HepG2 (cell line): Measurements from ENCODE around the gene PLPPR3. TPM values are rescaled to one million over a fixed set of nuclear protein-coding genes. Genes with fewer than 3 reads are reported as not detected.

Experiments used
- AHR ChIP-seq: IDR thresholded peaks from 2 replicates; pipeline ENCODE4 v1.6.1; 2018; ENCODE audit warnings: missing genetic modification reagents, missing compliant biosample characterization
- ATF7-NPFF ChIP-seq: sonication (generic); formaldehyde crosslinking; IDR thresholded peaks from 2 replicates; pipeline ENCODE4 v1.8.1; 2023; ENCODE audit warnings: mild to moderate bottlenecking, low read depth, missing genetic modification reagents, moderate library complexity
- CBFB ChIP-seq: sonication (generic); formaldehyde crosslinking; IDR thresholded peaks from 2 replicates; pipeline ENCODE4 v1.4.0; 2020; ENCODE audit warnings: missing genetic modification reagents
- CHD2 ChIP-seq: IDR thresholded peaks from 2 replicates; pipeline ENCODE4 v1.6.1; 2011; ENCODE audit warnings: low read depth, low read length, improper control_type of control experiment
- EP300 ChIP-seq, 3 experiments: sonication (generic) in 1 of 3; formaldehyde crosslinking in 1 of 3; IDR thresholded peaks; 2 replicates each; pipeline versions ENCODE4 v1.5.1 to v1.6.1; 2011 to 2020; ENCODE audit warnings: low read depth in 2 of 3, low read length in 2 of 3, borderline replicate concordance in 1 of 3, improper control_type of control experiment in 1 of 3, mild to moderate bottlenecking in 1 of 3, missing genetic modification reagents in 1 of 3, moderate library complexity in 1 of 3
- ERF ChIP-seq: IDR thresholded peaks from 2 replicates; pipeline ENCODE4 v1.6.1; 2018; ENCODE audit warnings: missing biosample characterization, missing genetic modification reagents
- FIP1L1 ChIP-seq: fragments of 200-400 bp; formaldehyde crosslinking; IDR thresholded peaks from 2 replicates; pipeline ENCODE4 v1.6.1; 2018; ENCODE audit warnings: low read depth, mild to moderate bottlenecking, low read length, moderate library complexity, borderline replicate concordance; ENCODE audit not compliant: insufficient read depth
- FOXC1 ChIP-seq: sonication (generic); formaldehyde crosslinking; IDR thresholded peaks from 2 replicates; pipeline ENCODE4 v1.8.0; 2022; ENCODE audit warnings: mild to moderate bottlenecking, missing genetic modification reagents, borderline replicate concordance
- KMT2B ChIP-seq: IDR thresholded peaks from 2 replicates; pipeline ENCODE4 v1.6.1; 2016; ENCODE audit warnings: missing genetic modification reagents, missing compliant biosample characterization
- MXI1 ChIP-seq: IDR thresholded peaks from 3 replicates; pipeline ENCODE4 v1.6.1; 2012; ENCODE audit warnings: low read depth, low read length, inconsistent platforms, borderline replicate concordance
- NFYB ChIP-seq: sonication (generic); formaldehyde crosslinking; IDR thresholded peaks from 2 replicates; pipeline ENCODE4 v1.4.0; 2020; ENCODE audit warnings: missing genetic modification reagents
- PAWR ChIP-seq: sonication (generic); formaldehyde crosslinking; IDR thresholded peaks from 2 replicates; pipeline ENCODE4 v1.4.0; 2020; ENCODE audit warnings: missing genetic modification reagents, mild to moderate bottlenecking, borderline replicate concordance
- RNF2 ChIP-seq: fragments of 450-650 bp; conservative IDR thresholded peaks from 2 replicates; pipeline ENCODE4 v1.6.1; 2016; ENCODE audit warnings: low read depth
- SP1 ChIP-seq, 2 experiments: fragments of 450-650 bp in 1 of 2; sonication (generic) in 1 of 2; formaldehyde crosslinking in 1 of 2; IDR thresholded peaks; 2 replicates each; pipeline versions ENCODE4 v1.4.0 to v1.6.1; 2016 to 2020; ENCODE audit warnings: missing genetic modification reagents in 1 of 2
- ZFP82 ChIP-seq: sonication (generic); formaldehyde crosslinking; IDR thresholded peaks from 2 replicates; pipeline ENCODE4 v1.5.1; 2020; ENCODE audit warnings: mild to moderate bottlenecking, missing genetic modification reagents, borderline replicate concordance
- ZNF230 ChIP-seq: sonication (generic); formaldehyde crosslinking; IDR thresholded peaks from 2 replicates; pipeline ENCODE4 v1.4.0; 2020; ENCODE audit warnings: mild to moderate bottlenecking, missing genetic modification reagents
- ZNF296 ChIP-seq: sonication (generic); formaldehyde crosslinking; conservative IDR thresholded peaks from 2 replicates; pipeline ENCODE4 v1.5.0; 2020; ENCODE audit warnings: mild to moderate bottlenecking, missing genetic modification reagents
- ZNF335 ChIP-seq: sonication (generic); formaldehyde crosslinking; IDR thresholded peaks from 2 replicates; pipeline ENCODE4 v1.4.0; 2020; ENCODE audit warnings: missing genetic modification reagents
- ZNF431 ChIP-seq: sonication (generic); formaldehyde crosslinking; IDR thresholded peaks from 2 replicates; pipeline ENCODE4 v1.9.0; 2022; ENCODE audit warnings: missing genetic modification reagents, low read depth, mild to moderate bottlenecking, borderline replicate concordance
- ZNF510 ChIP-seq: sonication (generic); formaldehyde crosslinking; IDR thresholded peaks from 2 replicates; pipeline ENCODE4 v1.4.0; 2020; ENCODE audit warnings: low read depth, mild to moderate bottlenecking, missing genetic modification reagents
- ZNF543 ChIP-seq: sonication (generic); formaldehyde crosslinking; IDR thresholded peaks from 2 replicates; pipeline ENCODE4 v1.4.0; 2020; ENCODE audit warnings: mild to moderate bottlenecking, missing genetic modification reagents
- ZNF549 ChIP-seq: sonication (generic); formaldehyde crosslinking; IDR thresholded peaks from 2 replicates; pipeline ENCODE4 v1.5.0; 2020; ENCODE audit warnings: missing genetic modification reagents
- ZNF781 ChIP-seq: sonication (generic); formaldehyde crosslinking; IDR thresholded peaks from 2 replicates; pipeline ENCODE4 v1.5.1; 2020; ENCODE audit warnings: borderline replicate concordance, mild to moderate bottlenecking, missing genetic modification reagents; ENCODE audit errors: not compliant biosample characterization
- ZNF841 ChIP-seq: sonication (generic); formaldehyde crosslinking; IDR thresholded peaks from 2 replicates; pipeline ENCODE4 v1.8.1; 2023; ENCODE audit warnings: missing genetic modification reagents, borderline replicate concordance
- ZZZ3 ChIP-seq: sonication (generic); formaldehyde crosslinking; IDR thresholded peaks from 2 replicates; pipeline ENCODE4 v1.4.0; 2020; ENCODE audit warnings: missing genetic modification reagents, mild to moderate bottlenecking, borderline replicate concordance
- polyA plus RNA-seq, 8 experiments: library from polyadenylated mRNA; depleted of rRNA in 3 of 8; stranded (reverse) in 7 of 8; unstranded in 1 of 8; fragments of >200 nt; fragmentation: Illumina TruSeq in 4 of 8; extraction: Trizol in 4 of 8; gene quantifications; 2 replicates each; pipeline versions ENCODE4 v1.2.1 to v1.2.3, GENCODE V29; 2011 to 2016; ENCODE audit warnings: low read depth in 4 of 8, missing spikeins in 1 of 8, mixed read lengths in 1 of 8; ENCODE audit not compliant: insufficient read depth in 1 of 8
- total RNA-seq, 5 experiments: library from RNA; depleted of rRNA; stranded (reverse); fragments of >200 nt; fragmentation: Illumina TruSeq; extraction: Trizol; gene quantifications; 2 replicates each; pipeline ENCODE4 v1.2.3, GENCODE V29; 2016; ENCODE audit warnings: low read depth in 1 of 5
- TF ChIP-seq, protein P1 (sequence below): IDR thresholded peaks from 2 replicates; pipeline ENCODE4 v1.6.1; 2016; ENCODE audit warnings: low read depth, control low read depth
- TF ChIP-seq, protein P2 (sequence below): sonication (generic); formaldehyde crosslinking; IDR thresholded peaks from 2 replicates; pipeline ENCODE4 v1.4.0; 2020; ENCODE audit warnings: missing genetic modification reagents, low read depth, mild to moderate bottlenecking, borderline replicate concordance

Gene PLPPR3
- total and polyA plus RNA-seq, 2 of the 13 experiments (the other 11 are each of a cell fraction or from before 2014, with no cell fraction given): 0.07 to 0.16 TPM

DNA sequence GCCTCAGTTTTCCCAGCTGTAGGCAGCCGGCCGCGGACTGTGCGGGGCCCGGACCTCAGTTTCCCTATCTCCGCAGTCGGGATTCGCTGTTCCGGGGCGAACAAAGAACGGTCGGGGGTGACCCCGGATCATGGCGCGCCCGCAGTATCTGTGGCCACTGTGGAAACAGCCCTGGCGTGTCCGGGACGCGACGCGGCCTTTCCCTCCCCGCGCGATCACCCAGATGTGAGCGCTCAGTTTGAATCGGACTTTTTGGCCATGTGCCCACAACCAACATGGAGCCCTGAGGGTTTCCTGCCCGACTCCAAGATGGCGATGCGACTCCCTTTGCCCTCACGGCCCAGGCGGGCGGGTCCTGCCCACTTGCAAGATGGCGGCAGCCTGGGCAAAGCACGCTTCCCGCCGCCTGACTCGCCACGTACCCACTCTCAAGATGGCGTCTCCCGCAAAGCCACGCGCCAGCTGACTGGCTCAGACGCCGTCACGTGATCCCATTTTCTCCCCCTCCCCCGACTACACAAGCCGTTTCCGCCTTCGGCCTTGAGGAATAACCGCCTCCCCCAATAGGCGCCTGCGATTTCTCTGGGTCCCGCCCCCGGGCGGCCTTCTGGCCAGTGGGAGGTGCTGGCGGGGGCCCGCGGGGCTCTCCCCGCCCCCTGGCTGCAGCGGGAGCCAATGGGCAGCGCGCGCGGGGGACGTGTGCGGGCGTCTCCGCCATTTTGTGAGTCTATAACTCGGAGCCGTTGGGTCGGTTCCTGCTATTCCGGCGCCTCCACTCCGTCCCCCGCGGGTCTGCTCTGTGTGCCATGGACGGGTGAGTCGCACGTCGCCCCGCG lies 24.8 kb downstream of the PLPPR3 start, which contains the start of gene PTBP1 (continued):
- peak; percentile 56; the same call in 1 of the 2 replicates for TF ChIP-seq ZNF230
- TF ChIP-seq EP300 (IDR thresholded peaks at IDR 0.05; ENCODE audit: low read depth in 2 of 2, low read length in 2 of 2): peak; percentile 0 to 66; a peak in 2 of 4 replicates
- no peak for TF ChIP-seq EP300 (CRISPR knock-in tag; IDR thresholded peaks at IDR 0.05; ENCODE audit: borderline replicate concordance)
- TF ChIP-seq ZZZ3 (CRISPR knock-in tag): peak; percentile 21; the same call in 1 of the 2 replicates
- no peak for TF ChIP-seq ZNF549
- TF ChIP-seq ATF7-NPFF: no peak
- peak; percentile 67; the same call in 1 of the 2 replicates for TF ChIP-seq FOXC1 (CRISPR knock-in tag)
- no peak for TF ChIP-seq ZNF296 (CRISPR knock-in tag)
- TF ChIP-seq ZNF335 (CRISPR knock-in tag): peak; percentile 88
- TF ChIP-seq ZNF431 (CRISPR knock-in tag): peak; percentile 63; the same call in 1 of the 2 replicates
- TF ChIP-seq ERF (CRISPR knock-in tag): no peak
- TF ChIP-seq AHR (CRISPR knock-in tag): 0 out of 2 replicates have a peak, but pooled peaks have one; percentile 32
- TF ChIP-seq, protein P1, sequence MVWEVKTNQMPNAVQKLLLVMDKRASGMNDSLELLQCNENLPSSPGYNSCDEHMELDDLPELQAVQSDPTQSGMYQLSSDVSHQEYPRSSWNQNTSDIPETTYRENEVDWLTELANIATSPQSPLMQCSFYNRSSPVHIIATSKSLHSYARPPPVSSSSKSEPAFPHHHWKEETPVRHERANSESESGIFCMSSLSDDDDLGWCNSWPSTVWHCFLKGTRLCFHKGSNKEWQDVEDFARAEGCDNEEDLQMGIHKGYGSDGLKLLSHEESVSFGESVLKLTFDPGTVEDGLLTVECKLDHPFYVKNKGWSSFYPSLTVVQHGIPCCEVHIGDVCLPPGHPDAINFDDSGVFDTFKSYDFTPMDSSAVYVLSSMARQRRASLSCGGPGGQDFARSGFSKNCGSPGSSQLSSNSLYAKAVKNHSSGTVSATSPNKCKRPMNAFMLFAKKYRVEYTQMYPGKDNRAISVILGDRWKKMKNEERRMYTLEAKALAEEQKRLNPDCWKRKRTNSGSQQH (CRISPR knock-in tag): peak; percentile 51; the same call in 1 of the 2 replicates
- TF ChIP-seq ZFP82 (CRISPR knock-in tag): peak; percentile 73; the same call in 1 of the 2 replicates
- TF ChIP-seq CBFB (CRISPR knock-in tag): peak; percentile 73; the same call in 1 of the 2 replicates
- TF ChIP-seq, protein P2, sequence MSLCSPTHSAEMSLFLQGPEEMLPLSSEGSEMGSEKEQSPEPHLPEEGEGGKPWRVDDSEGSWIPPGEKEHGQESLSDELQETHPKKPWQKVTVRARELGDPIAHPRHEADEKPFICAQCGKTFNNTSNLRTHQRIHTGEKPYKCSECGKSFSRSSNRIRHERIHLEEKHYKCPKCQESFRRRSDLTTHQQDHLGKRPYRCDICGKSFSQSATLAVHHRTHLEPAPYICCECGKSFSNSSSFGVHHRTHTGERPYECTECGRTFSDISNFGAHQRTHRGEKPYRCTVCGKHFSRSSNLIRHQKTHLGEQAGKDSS (CRISPR knock-in tag): no peak
- peak; percentile 26 for TF ChIP-seq ZNF781
- peak; percentile 29; the same call in 1 of the 2 replicates for TF ChIP-seq ZNF510 (CRISPR knock-in tag)
- TF ChIP-seq RNF2: peak; percentile 52; the same call in 1 of the 2 replicates
- TF ChIP-seq CHD2: 0 out of 2 replicates have a peak, but pooled peaks have one; percentile 67
- no peak for TF ChIP-seq PAWR (CRISPR knock-in tag)
- TF ChIP-seq FIP1L1: 0 out of 2 replicates have a peak, but pooled peaks have one; percentile 40
- 0 out of 2 replicates have a peak, but pooled peaks have one; percentile 40 for TF ChIP-seq SP1 (IDR thresholded peaks at IDR 0.05)
- peak; percentile 76 for TF ChIP-seq SP1 (CRISPR knock-in tag; IDR thresholded peaks at IDR 0.05)
- TF ChIP-seq NFYB: peak; percentile 95
- 0 out of 2 replicates have a peak, but pooled peaks have one; percentile 10 for TF ChIP-seq ZNF841 (CRISPR knock-in tag)
- TF ChIP-seq MXI1: peak; percentile 91; the same call in 1 of the 3 replicates
- TF ChIP-seq ZNF543: 0 out of 2 replicates have a peak, but pooled peaks have one; percentile 19
- TF ChIP-seq KMT2B (CRISPR knock-in tag): peak; percentile 52; the same call in 1 of the 2 replicates
